GM19452 (cell line): Measurements from ENCODE around the gene SLC2A4.
A peak's percentile ranks its signal among the peaks of the same experiment; 100 is the strongest.
"Not testable (repeated sequence)": the region's sequence is repeated elsewhere in the genome, so short reads cannot be mapped to it uniquely, and the experiment has no call there.

Experiments used
- ATAC-seq: cut with Tn5 transposase; IDR thresholded peaks from one replicate; pipeline ENCODE4 v1.9.1; 2021; ENCODE audit not compliant: unreplicated experiment

SLC2A4 gene

DNA sequence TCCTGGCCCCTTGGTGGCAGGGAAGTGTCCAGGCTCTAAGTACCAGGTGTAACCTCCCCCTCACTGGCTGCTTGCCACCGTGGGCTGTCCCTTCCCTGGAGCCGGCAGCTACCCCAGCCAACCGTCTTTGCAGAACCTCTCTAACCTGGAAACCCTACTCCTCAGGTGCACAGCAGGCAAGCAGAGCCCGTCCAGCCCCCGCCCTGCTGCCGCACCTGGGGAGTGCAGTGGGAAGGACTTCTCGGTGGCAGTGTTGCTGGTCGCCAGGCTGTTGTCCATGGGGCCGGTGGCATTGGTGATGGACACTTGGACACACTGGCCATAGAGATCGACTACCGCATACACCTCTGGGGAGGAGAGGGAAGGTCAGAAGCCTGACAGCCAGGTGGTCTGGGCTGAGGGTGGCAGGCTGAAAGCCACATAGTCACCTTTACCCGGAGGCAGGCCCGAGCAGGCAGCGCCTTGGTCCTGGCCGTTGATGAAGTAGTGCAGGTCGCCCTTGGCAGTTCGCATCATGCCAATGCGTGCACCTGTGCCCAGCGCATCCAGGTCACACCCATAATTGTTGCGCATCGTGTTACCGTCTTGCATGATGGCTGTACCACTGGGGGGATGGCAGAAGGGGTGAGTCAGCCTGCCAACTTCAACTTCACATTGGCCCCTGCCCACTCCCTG is 41.1 kb downstream of the SLC2A4 start:
- no peak for ATAC-seq

DNA sequence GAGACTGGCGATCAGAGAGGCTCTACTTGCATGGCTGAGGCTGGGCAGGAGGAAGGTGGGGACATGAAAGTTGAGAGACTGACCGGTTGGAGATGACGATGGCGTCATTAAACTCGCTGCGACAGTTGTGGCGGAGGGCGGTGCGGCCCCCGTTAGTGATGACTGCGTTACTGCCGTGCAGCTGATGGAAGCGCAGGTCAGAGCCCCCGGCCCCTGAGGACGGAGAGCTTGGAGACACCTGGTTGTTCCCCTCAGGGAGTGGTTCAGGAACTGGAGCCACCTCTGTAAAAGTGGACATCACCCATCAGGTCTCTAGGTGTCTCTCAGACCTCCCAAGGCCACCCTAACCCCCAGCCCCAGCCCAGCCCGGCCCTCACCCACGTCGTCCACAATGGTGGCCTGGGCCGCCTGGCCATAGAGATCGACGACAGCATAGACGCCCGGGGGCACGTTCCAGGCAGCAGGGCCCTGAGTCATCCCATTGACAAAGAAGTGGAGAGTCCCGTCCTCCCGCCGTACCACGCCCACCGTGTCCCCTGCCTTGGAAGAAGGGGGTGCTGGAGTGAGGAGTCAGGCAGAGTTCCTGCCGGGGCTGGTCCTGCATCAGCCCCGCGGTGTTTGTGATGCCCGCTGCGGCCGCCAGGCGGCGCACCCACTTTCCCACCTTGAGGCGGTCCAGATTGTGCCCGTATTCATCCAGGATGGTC is 42.4 kb downstream of the SLC2A4 start:
- ATAC-seq: no peak

DNA sequence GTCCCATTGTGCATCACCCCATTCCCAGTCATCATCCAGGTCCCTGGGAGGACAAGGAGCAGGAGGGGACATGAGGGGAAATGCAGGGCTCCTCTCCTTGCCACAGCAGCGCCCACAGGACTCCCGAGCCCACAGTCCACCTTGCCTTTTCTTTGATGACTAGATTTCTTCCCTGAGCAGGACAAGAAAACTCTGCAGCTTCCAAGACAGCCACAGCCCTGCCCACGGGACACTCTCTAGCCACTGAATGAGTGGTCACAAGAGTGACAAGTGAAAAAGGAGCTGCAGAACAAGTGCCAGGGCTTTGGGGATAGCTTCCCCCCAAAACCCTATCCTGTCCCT is 42.9 kb downstream of the SLC2A4 start:
- ATAC-seq: no peak

DNA sequence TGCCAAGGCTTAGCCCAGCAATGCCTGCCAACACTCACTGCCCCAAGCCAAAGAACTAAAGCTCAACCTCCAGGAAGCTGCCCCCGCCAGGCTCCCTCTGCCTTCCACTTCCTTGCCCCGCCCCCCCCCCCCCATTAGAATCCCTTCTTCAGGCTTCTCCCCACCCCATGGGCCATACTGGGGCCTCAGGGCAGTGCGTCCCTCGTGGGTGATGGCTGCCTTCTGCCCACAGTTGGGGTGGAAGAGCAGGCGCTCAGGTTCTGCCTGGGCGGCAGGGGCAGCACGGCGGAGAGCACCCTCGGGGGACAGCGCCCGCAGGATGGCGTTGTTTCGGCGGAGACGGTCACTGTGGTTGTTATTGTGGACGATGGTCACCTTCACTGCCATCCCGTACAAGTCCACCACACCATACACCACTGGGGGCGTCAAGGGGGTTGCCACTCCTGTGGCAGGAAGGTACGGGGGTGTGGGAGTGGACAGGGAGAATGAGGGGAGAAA is 43.6 kb downstream of the SLC2A4 start:
- no peak for ATAC-seq

- ATAC-seq: no peak
These were observed 44.7 kb downstream of the SLC2A4 start for GRCh38 chr17:7326186-7326585.

- no peak for ATAC-seq
These were observed 45.5 kb downstream of the SLC2A4 start for GRCh38 chr17:7327056-7327455.

- ATAC-seq: no peak
These were observed 46.0 kb downstream of the SLC2A4 start for GRCh38 chr17:7327501-7327900.

- no peak for ATAC-seq
These were observed 46.5 kb downstream of the SLC2A4 start for GRCh38 chr17:7328009-7328408.

DNA sequence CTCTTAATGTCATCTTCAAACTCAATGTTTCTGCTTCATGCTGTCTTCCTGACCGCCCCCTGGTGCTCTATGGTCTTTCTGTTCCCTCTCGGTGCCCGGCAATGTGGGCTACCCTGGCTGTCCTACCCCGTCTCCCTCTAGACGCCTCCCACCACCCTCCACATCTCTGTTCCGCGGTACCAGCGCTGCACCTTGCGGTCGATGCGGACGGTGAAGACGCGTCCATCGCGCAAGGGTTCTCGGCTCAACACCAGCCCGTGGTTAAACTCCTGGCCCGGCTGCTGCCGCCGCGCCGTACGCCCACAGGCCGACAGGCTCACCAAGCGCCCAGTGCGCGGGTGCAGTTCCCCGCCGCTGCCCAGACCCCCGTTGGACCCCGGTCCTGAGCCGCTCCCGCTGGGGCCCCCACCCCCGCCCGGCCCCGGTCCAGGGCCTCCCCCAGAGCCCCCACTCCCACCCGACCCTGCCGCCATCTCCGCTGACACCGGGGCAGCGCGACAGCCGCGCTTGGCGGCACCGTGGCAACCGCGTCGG is 47.4 kb downstream of the SLC2A4 start, which contains the start of gene NEURL4:
Gene NEURL4, minus strand, starts transcription at position 496 of the 534 bp plus-strand sequence. Its CDS starts 23 bp downstream, at position 473.
- ATAC-seq: peak; percentile 18

- peak; percentile 56 for ATAC-seq
These were observed 48.0 kb downstream of the SLC2A4 start for GRCh38 chr17:7329374-7329996.

DNA sequence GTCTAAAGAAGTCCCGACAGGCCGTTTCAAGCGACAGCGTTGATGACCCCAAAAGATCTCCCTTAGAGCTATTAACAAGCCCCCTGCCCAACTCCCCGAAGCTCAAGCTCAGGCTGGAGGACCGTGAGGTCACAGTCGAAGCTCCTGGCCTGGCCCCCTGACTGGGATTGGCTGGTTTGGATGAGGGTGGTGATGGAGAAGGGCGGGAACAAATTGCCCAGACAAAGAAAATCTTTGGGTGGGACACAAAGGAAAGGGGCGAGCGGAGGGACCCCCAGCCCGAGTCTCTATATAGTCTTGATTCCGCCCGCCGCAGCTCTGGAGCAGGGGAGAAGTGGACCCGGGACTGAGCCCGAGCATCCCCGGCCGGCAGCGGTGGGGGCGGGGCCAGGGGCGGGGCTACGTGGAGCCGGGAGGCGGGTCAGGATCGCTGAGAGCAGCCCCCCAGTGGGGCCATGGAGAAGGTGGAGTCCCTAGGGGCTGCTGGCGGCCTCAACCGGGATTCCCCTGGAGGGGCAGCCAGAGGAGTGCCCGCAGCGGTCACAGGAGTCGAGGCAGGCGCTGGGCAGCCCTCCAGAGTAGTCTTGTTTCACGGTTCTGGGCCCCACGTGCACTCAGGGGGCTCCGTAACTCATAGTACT is 48.6 kb downstream of the SLC2A4 start:
- ATAC-seq: peak; percentile 42

GRCh38 chr17:7330638-7331015 is 49.1 kb downstream of the SLC2A4 start:
- no peak for ATAC-seq

GRCh38 chr17:7332111-7332510 is 50.6 kb downstream of the SLC2A4 start:
- ATAC-seq: no peak

DNA sequence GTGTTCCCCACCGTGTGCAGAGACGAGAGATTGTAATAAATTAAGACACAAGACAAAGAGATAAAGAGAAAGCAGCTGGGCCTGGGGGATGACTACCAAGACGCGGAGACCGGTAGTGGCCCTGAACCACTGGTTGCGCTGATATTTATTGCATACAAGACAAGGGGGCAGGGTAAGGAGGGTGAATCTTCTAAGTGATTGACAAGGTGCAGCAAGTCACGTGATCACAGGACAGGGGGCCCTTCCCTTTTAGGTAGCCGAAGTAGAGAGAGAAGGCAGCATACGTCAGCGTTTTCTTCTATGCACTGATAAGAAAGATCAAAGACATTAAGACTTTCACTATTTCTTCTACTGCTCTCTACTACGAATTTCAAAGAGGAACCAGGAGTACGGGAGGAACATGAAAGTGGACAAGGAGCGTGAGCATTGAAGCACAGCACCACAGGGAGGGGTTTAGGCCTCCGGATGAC is 51.1 kb downstream of the SLC2A4 start:
- ATAC-seq: not testable (repeated sequence)

DNA sequence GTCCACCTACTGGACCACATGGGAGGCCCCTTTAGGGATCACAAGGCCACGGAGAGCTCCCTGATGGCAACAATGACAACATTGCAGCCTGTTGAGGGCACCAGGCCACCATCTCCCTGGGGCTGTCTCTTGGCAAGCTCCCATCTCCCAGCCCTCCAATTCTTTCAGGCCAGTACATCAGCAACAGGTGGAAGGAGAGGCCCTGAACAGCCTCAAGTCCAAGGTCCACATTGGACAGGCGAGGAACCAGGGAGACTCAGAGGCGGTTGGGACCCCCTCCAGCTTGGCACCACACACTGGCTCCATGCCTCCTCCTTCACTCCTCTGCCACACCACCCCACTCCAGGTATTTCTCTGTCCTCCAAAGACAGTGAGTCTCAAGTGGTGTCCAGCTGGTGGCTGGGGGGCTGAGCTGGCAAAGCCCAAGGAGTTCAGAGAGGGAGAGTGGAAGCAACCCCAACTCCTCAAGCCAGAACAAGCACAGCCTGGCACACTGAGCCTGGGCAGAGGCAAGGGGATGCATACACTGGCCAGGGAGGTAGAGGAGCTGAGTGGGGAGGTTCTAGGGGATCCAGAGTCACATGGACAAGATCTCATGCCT is 53.5 kb downstream of the SLC2A4 start:
- ATAC-seq: no peak

GRCh38 chr17:7335765-7336164 is 54.2 kb downstream of the SLC2A4 start:
- not testable (repeated sequence) for ATAC-seq

GRCh38 chr17:7336240-7337175 is 55.0 kb downstream of the SLC2A4 start, which contains the start of gene ACAP1:
TSS of gene ACAP1 (plus strand) at chr17:7336529. CDS start at chr17:7336735, 206 bp downstream.
- ATAC-seq: peak; percentile 57

- not testable (repeated sequence) for ATAC-seq
These were observed 56.1 kb downstream of the SLC2A4 start for GRCh38 chr17:7337600-7337999.
